KOPT-K1 (cell line): ENCODE data around the gene DIAPH2.

Experiments used
- H3K27ac ChIP-seq: fragments of 200-600 bp; sonication (generic); 2 replicates; pipeline ENCODE4 v1.5.1; 2016; ENCODE audit warnings: antibody characterized with exemption, mild to moderate bottlenecking, low read depth, low read length; ENCODE audit not compliant: poor library complexity, severe bottlenecking
- H3K36me3 ChIP-seq: fragments of 200-600 bp; sonication (generic); 2 replicates; pipeline ENCODE4 v1.5.1; 2017; ENCODE audit warnings: antibody characterized with exemption, mild to moderate bottlenecking, low read length, moderate library complexity; ENCODE audit not compliant: insufficient read depth
- H3K9me3 ChIP-seq: fragments of 200-600 bp; sonication (generic); 2 replicates; pipeline ENCODE4 v1.5.1; 2017; ENCODE audit warnings: antibody characterized with exemption, low read length, mild to moderate bottlenecking; ENCODE audit not compliant: insufficient read depth, poor library complexity, severe bottlenecking

Gene DIAPH2

GRCh38 chrX:97633798-97634197 lies 949.2 kb downstream of the DIAPH2 start:
- Histone ChIP-seq H3K36me3 (no peaks in the 10 kb centered on the region), H3K27ac (no peak overlapping the region), H3K9me3 (no peaks in the 10 kb centered on the region)

GRCh38 chrX:97636473-97637140 lies 952.0 kb downstream of the DIAPH2 start:
- no peaks in the 10 kb centered on the region for H3K36me3 ChIP-seq
- no peak overlapping the region for H3K27ac ChIP-seq
- no peaks in the 10 kb centered on the region for H3K9me3 ChIP-seq

GRCh38 chrX:97637289-97637688 lies 952.6 kb downstream of the DIAPH2 start:
- Histone ChIP-seq H3K36me3 (no peaks in the 10 kb centered on the region), H3K9me3 (no peaks in the 10 kb centered on the region), H3K27ac (no peak overlapping the region)

- Histone ChIP-seq H3K9me3 (no peaks in the 10 kb centered on the region), H3K27ac (no peak overlapping the region), H3K36me3 (no peaks in the 10 kb centered on the region)
Observed at GRCh38 chrX:97638621-97639020, 954.0 kb downstream of the DIAPH2 start.

- Histone ChIP-seq H3K36me3 (no peaks in the 10 kb centered on the region), H3K27ac (no peak overlapping the region), H3K9me3 (no peaks in the 10 kb centered on the region)
Observed at GRCh38 chrX:97639526-97639925, 954.9 kb downstream of the DIAPH2 start.
